HuH-7 (cell line): ENCODE measurements around the gene SNORC.

Experiments used
- DNase-seq: peaks from one replicate; pipeline ENCODE4 v3.0.0; 2011; ENCODE audit warnings: low spot score

SNORC gene

DNA sequence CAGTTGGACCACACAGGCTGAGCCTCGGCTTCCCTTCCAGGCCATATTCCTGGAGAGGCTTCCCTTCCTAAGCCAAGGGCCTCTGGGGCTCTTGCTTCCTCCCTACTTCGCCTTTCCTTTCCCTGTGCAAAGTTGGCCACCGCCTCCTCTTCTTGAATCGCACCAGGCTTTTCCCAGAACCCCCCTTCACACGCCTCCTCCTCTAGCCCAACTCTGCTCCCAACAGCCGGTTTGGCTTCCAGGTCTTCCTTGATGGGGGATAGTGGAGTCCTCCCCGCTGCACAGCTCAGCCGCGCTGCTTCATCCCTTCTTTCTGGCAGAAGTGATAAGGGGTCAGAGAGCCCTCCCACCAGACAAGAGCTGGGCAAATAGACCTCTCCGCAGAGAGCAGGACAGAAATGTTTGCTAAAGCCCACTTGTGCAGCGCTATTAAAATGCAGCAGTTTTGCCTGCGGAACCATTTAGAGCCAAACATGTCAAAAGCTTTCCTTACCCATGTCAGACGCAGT is 56.4 kb downstream of the SNORC start:
- DNase-seq: no peak

- no peak for DNase-seq
Observed at GRCh38 chr2:232927032-232927792, 57.1 kb downstream of the SNORC start.

DNA sequence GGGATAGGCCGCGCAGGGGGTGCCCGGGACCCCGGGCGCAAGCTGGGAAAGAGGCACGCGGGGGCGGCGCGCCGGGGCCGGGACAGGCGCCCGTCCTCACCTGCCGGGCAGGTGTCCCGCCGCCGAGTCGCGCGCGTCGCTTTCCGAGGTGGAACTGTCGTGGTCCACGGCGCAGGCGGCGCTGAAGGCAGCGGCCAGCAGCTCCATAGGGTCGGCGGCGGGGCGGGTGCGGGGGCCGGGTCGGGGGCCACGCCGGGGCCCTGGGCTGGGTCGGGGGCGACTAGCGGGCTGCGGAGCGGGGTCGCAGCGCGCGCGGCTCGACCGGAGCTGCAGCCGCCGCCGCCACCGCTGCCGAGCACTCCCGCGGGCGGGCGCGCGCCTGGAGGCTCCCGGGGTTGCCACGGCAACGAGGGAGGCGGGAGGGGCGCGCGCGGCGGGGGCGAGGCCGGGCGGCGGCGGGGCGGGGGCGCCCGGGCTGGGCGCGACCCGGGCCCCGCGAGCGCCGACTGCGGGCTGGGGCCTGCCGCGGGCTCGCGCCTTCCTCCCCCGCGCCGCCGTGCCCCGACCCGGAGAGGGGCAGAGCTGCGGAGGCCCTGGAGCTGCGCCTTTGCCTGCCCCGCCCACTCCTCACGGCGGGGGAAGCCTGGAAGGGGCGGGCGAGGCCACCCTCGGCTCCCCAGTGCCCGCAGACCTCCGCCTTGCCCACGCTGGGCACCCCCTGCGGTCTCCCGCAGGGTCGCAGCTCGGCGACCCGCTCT is 57.9 kb downstream of the SNORC start:
- no peak for DNase-seq
